GM23338 (cell line): Measurements from ENCODE around the gene LHX4.

Experiments
- CREB1 ChIP-seq: fragments of 250-450 bp; sonication (Bioruptor Pico); IDR thresholded peaks from 2 replicates; pipeline ENCODE4 v1.5.0; 2020; ENCODE audit warnings: low read depth, mild to moderate bottlenecking, moderate library complexity
- CTCF ChIP-seq, 2 experiments: fragments of 200-600 bp in 1 of 2; sonication (generic) in 1 of 2; conservative IDR thresholded peaks; 2 replicates each; pipeline versions ENCODE4 v1.5.1 to v1.6.1; 2016 to 2017; ENCODE audit warnings: antibody characterized with exemption in 2 of 2, low read depth in 2 of 2, mild to moderate bottlenecking in 2 of 2, moderate library complexity in 1 of 2
- EZH2 ChIP-seq: fragments of 200-600 bp; sonication (generic); IDR thresholded peaks from one replicate; pipeline ENCODE4 v1.8.0; 2017; ENCODE audit warnings: antibody characterized with exemption, mild to moderate bottlenecking, low read depth; ENCODE audit not compliant: unreplicated experiment
- EZH2phosphoT487 ChIP-seq: fragments of 200-600 bp; sonication (generic); IDR thresholded peaks from one replicate; pipeline ENCODE4 v1.8.1; 2018; ENCODE audit warnings: antibody characterized with exemption; ENCODE audit not compliant: unreplicated experiment
- POLR2AphosphoS5 ChIP-seq: IDR thresholded peaks from 2 replicates; pipeline ENCODE4 v1.6.1; 2016; ENCODE audit warnings: antibody characterized with exemption, low read depth
- REST ChIP-seq: IDR thresholded peaks from one replicate; pipeline ENCODE4 v1.6.1; 2018; ENCODE audit warnings: antibody characterized with exemption; ENCODE audit not compliant: unreplicated experiment
- ZNF331 ChIP-seq: fragments of 250-450 bp; sonication (Bioruptor Pico); IDR thresholded peaks from 2 replicates; pipeline ENCODE4 v1.5.0; 2020; ENCODE audit warnings: low read depth, mild to moderate bottlenecking, moderate library complexity

DNA sequence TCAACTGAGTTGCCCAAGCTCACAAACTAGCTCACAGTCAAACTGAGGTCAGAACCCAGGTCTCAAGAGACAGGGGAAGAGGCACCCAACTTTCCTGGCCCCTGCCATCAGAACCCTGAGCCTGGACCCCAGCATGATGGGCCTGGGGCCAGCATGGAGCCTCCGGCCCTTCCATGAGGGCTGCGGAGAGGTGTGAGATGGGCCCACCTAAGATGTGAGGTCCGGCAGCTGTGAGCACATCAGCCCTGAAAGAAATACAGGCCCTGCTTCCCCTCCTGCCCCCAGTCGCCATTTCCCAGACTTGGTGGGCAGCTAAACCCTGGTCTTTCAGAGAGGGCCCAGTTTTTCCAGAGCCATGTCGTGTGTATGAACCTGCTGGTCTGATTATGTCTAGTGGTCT is 44.8 kb upstream of the LHX4 start:
- TF ChIP-seq CTCF (conservative IDR thresholded peaks at IDR 0.05; ENCODE audit: low read depth in 2 of 2) = no peak
- no peak for TF ChIP-seq EZH2phosphoT487
- no peak for TF ChIP-seq EZH2
- no peak for TF ChIP-seq POLR2AphosphoS5
- TF ChIP-seq REST = no peak
- no peak for TF ChIP-seq CREB1 (CRISPR knock-in tag)
- TF ChIP-seq ZNF331 (CRISPR knock-in tag) = no peak
